Brain microvascular endothelial cell (primary cell): Measurements from ENCODE around the gene HELZ.

ENCODE experiments used
- DNase-seq: peaks from one replicate; pipeline ENCODE4 v3.0.0-alpha.2; 2020
- H3K27ac ChIP-seq: fragments of 250-450 bp; sonication (Bioruptor Pico); 2 replicates; pipeline ENCODE4 v1.5.1; 2020; ENCODE audit warnings: mild to moderate bottlenecking, moderate library complexity
- H3K27me3 ChIP-seq: fragments of 250-450 bp; sonication (Bioruptor Pico); replicated peaks from 2 replicates; pipeline ENCODE4 v1.5.1; 2020; ENCODE audit warnings: mild to moderate bottlenecking
- H3K36me3 ChIP-seq: fragments of 250-450 bp; sonication (Bioruptor Pico); replicated peaks from 2 replicates; pipeline ENCODE4 v1.5.1; 2020; ENCODE audit warnings: mild to moderate bottlenecking
- H3K4me3 ChIP-seq: 2 replicates; pipeline ENCODE4 v1.5.1; 2011; ENCODE audit warnings: low read depth, mild to moderate bottlenecking, control low read depth, low read length, moderate library complexity
- in situ Hi-C: cut with HindIII; loops from 2 replicates; pipeline ENCODE4 v1.10.0; 2017; ENCODE audit warnings: low sequenced_read_pairs, low pct_ligation_motif_present
- TF ChIP-seq, protein P1 (sequence below): IDR thresholded peaks from 2 replicates; pipeline ENCODE4 v1.5.1; 2011; ENCODE audit warnings: low read depth, mild to moderate bottlenecking, moderate library complexity, low read length, control low read depth, inconsistent platforms; ENCODE audit errors: missing control alignments

HELZ gene

GRCh38 chr17:67088639-67089038, 156.4 kb downstream of the HELZ start:
- Histone ChIP-seq H3K27ac (no peak overlapping the region), H3K36me3 (peaks cover 13% of the 10 kb centered on the region), H3K4me3 (no peak overlapping the region), H3K27me3 (no peaks in the 10 kb centered on the region)
- DNase-seq: no peak
- TF ChIP-seq, protein P1, sequence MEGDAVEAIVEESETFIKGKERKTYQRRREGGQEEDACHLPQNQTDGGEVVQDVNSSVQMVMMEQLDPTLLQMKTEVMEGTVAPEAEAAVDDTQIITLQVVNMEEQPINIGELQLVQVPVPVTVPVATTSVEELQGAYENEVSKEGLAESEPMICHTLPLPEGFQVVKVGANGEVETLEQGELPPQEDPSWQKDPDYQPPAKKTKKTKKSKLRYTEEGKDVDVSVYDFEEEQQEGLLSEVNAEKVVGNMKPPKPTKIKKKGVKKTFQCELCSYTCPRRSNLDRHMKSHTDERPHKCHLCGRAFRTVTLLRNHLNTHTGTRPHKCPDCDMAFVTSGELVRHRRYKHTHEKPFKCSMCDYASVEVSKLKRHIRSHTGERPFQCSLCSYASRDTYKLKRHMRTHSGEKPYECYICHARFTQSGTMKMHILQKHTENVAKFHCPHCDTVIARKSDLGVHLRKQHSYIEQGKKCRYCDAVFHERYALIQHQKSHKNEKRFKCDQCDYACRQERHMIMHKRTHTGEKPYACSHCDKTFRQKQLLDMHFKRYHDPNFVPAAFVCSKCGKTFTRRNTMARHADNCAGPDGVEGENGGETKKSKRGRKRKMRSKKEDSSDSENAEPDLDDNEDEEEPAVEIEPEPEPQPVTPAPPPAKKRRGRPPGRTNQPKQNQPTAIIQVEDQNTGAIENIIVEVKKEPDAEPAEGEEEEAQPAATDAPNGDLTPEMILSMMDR: no peak
- in situ Hi-C loops: no loop called here

GRCh38 chr17:67085406-67085805, 159.6 kb downstream of the HELZ start:
- H3K27ac ChIP-seq: no peak overlapping the region
- DNase-seq: no peak
- in situ Hi-C loops: no loop called here
- H3K36me3 ChIP-seq: peaks cover 13% of the 10 kb centered on the region
- no peak overlapping the region for H3K4me3 ChIP-seq
- TF ChIP-seq, protein P1: no peak
- no peaks in the 10 kb centered on the region for H3K27me3 ChIP-seq

DNA sequence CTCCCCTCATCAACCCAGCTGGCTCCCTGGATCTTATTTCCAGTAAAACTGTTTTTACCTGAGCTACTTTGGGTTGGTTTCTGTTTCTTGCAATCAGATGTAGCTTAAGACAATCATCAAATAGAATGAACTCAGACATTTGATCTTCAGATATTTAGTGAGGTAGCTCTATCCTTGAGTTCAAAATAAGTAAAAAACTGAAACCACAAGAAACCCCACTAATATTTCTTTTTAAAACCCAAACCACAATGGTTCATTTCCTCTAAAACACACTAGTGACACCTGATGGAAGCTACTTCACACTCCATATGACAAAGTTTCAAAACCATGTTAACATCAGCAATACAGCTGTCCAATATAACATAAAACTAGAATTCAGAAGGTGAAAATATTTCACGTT, 162.9 kb downstream of the HELZ start:
- Histone ChIP-seq H3K4me3 (no peak overlapping the region), H3K36me3 (peaks cover 17% of the 10 kb centered on the region), H3K27ac (no peak overlapping the region), H3K27me3 (no peaks in the 10 kb centered on the region)
- TF ChIP-seq, protein P1: no peak
- no peak for DNase-seq
- in situ Hi-C loops: no loop called here

DNA sequence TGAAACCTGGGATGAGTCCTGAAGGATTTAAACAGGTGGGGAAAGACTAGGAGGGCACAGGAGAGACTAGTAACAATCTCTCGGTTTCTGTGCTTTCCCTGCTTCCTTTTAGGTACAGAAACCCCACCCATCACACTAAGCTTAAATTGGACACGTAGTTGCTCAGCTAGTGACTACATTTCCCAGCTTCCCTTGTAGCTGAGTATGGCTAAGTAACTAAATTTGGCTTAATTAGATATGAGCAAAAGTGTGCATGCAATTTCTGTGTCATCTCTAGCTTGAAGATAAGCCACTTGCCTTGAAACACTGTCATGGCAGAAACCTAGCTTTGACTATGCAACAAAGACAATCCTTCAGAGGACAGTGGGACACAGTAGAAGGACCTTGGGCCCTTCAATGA, 164.2 kb downstream of the HELZ start:
- Histone ChIP-seq H3K27me3 (no peaks in the 10 kb centered on the region), H3K36me3 (peaks cover 10% of the 10 kb centered on the region), H3K4me3 (no peak overlapping the region), H3K27ac (no peak overlapping the region)
- in situ Hi-C loops: no loop called here
- TF ChIP-seq, protein P1: no peak
- no peak for DNase-seq

DNA sequence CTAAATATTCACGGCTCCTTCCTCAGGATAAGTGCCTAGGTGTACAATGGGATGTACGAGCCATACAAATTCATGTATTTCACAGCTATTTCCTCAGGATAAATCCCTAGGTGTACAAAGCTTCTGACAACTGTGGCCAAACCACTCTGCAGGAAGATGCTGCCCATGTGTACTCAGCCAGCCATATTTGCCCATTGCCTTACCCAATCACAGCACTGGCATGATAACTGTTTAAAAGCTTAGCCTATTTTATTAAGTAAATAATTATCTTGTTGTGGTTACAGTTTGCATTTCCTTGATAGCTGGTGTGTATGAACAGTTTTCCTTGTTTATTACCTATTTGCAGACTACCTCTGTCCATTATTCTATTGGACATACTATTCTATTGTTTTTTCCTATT, 165.5 kb downstream of the HELZ start:
- no peaks in the 10 kb centered on the region for H3K27me3 ChIP-seq
- no peak overlapping the region for H3K4me3 ChIP-seq
- peaks cover 4% of the 10 kb centered on the region for H3K36me3 ChIP-seq
- DNase-seq: no peak
- no peak overlapping the region for H3K27ac ChIP-seq
- in situ Hi-C loops: no loop called here
- TF ChIP-seq, protein P1: no peak

DNA sequence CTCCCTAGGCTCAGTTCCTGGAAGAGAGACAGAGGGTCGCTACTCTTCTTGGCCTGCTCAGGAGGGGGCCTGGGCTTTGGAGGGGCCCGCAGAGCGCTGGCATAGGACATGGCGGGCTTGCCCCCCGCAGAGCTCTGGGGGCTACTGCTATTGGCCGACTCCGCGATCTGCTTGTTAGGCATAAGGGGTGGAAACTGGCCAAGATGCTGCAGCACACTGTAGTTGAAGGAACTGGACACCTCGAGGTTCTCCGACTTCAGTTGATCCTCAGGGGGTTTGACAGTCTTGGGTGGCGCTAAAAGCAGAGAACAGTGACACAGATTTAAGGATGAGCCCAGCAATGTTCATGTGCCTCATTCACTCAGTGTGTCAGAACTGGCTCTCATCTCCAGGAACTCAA, 166.7 kb downstream of the HELZ start:
- TF ChIP-seq, protein P1: no peak
- DNase-seq: no peak
- Histone ChIP-seq H3K4me3 (no peak overlapping the region), H3K36me3 (peaks cover 4% of the 10 kb centered on the region), H3K27ac (no peak overlapping the region), H3K27me3 (no peaks in the 10 kb centered on the region)
- in situ Hi-C loops: no loop called here
